Muscle of leg (tissue), 11 donors: Measurements from ENCODE around the gene BARHL2. TPM values are rescaled to one million over a fixed set of nuclear protein-coding genes. Genes with fewer than 3 reads are reported as not detected.

Source experiments
- DNase-seq: peaks from one replicate; pipeline ENCODE4 v3.0.0; 2013
- H3K27ac ChIP-seq: one replicate; pipeline ENCODE4 v1.5.1; 2013; ENCODE audit warnings: mild to moderate bottlenecking, low read length, control low read depth
- H3K27me3 ChIP-seq: one replicate; pipeline ENCODE4 v1.6.1; 2013; ENCODE audit warnings: low read length; ENCODE audit not compliant: control insufficient read depth, insufficient read depth
- H3K36me3 ChIP-seq: one replicate; pipeline ENCODE4 v1.6.1; 2013; ENCODE audit warnings: low read length; ENCODE audit not compliant: control insufficient read depth, insufficient read depth
- H3K4me1 ChIP-seq: one replicate; pipeline ENCODE4 v1.6.1; 2013; ENCODE audit warnings: low read length; ENCODE audit not compliant: control insufficient read depth, insufficient read depth
- H3K4me3 ChIP-seq: one replicate; pipeline ENCODE4 v1.5.1; 2013; ENCODE audit warnings: low read length, control low read depth
- H3K9me3 ChIP-seq: replicated peaks from 2 replicates; pipeline ENCODE4 v1.6.1; 2013; ENCODE audit warnings: low read depth, low read length; ENCODE audit not compliant: control insufficient read depth
- WGBS: methylation state at CpG from one replicate; pipeline ENCODE4 v1.1.5; 2013; ENCODE audit warnings: missing lambda C conversion rate; ENCODE audit not compliant: insufficient coverage; 5-methylcytosine and 5-hydroxymethylcytosine counted together
- polyA plus RNA-seq, 8 donors: library from polyadenylated mRNA; unstranded; fragments of 120-200 nt; gene quantifications; one replicate each; pipeline versions ENCODE4 v1.2.1 to v1.2.3, GENCODE V29; 2013; ENCODE audit warnings: inconsistent platforms in 1 of 8, low replicate concordance in 1 of 8; ENCODE audit not compliant: insufficient read length in 8 of 8, insufficient read depth in 1 of 8
- total RNA-seq: library from RNA; stranded (reverse); fragments of 120-200 nt; gene quantifications from one replicate; pipeline ENCODE4 v1.2.4, GENCODE V29; 2013

Gene BARHL2
- total and polyA plus RNA-seq, 9 donors, result not detected

DNA sequence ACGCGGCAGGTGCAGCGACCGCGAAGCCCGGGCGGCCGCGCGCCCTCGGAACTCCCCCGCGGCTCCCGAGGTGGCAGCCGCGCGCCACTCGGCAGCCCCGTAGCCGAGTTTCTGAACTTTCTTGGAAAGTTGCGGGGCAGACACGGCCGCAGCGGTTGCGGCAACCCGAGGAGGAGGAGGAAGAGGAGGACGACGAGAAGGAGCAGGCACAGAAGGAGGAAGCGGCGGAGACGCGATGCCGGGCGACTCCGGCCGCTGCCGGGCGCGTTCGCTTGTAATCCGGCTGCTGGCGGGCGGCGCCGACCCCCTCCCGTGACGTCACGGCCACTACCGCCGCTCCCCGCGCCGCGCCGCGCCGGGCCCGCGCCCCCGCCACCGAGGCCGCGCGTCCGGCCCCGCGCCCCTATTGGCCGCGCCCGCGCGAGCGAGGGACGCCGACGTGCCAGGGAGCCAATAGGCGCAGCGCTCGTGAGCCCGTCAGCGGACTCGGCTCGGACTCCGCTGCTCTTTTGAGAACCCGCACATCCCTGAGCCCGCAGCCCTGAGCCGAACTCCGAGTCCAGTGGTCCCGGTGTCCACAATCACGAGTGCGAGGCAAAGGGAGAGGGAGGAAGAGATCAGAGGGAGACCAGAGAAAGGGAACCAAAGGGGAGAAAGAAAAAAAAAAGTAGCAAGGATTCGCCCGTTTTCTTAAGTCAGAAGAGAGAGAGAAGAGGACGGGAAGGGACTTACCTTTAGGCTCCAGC lies 736 bp upstream of the BARHL2 start:
- peak; percentile 60 for DNase-seq
- H3K4me1 ChIP-seq, result peaks cover 26% of the 10 kb centered on the region
- H3K9me3 ChIP-seq, result no peaks in the 10 kb centered on the region
- no peak overlapping the region for H3K27ac ChIP-seq
- H3K27me3 ChIP-seq, result peaks cover 83% of the 10 kb centered on the region
- no peaks in the 10 kb centered on the region for H3K36me3 ChIP-seq
- H3K4me3 ChIP-seq, result peak overlapping the region; percentile 39
- WGBS, result under 1% methylated on average over 93 of the region's 94 CpGs

DNA sequence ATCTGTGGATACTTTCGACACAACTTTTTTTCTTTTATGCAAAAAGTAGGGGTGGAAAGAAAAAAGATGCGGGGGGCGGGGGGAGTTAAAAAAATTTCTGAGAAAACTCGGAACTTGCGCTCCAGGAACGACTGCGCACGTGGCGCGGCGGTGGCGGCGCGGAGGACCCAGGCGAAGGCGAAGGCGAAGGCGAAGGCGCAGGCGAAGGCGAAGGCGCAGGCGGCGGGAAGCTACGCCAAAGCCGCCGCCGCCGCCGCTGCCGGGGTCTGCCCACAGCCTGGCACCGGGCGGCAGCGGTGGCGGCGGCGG lies 208 bp upstream of the BARHL2 start:
- no peaks in the 10 kb centered on the region for H3K9me3 ChIP-seq
- H3K4me3 ChIP-seq, result no peak overlapping the region
- H3K4me1 ChIP-seq, result peaks cover 26% of the 10 kb centered on the region
- no peaks in the 10 kb centered on the region for H3K36me3 ChIP-seq
- DNase-seq, result no peak
- under 1% methylated on average over 36 of the region's 37 CpGs for WGBS
- H3K27me3 ChIP-seq, result peaks cover 83% of the 10 kb centered on the region
- no peak overlapping the region for H3K27ac ChIP-seq

DNA sequence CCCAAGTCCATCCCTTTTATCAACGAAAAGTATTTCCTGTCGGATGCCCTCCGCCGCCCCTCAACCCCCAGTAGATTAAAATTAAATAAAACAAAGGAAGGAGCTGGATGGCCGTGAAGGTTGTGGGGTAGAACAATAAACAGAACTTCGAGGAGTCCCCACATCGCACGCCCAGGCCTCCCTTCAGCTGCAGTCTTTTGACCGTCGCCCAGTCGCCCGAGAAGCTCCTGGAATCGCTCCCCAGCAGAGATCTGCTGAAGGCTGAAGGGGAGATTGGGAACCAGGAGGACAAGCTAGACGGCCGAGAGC lies 905 bp downstream of the BARHL2 start:
- H3K9me3 ChIP-seq, result no peaks in the 10 kb centered on the region
- DNase-seq, result no peak

DNA sequence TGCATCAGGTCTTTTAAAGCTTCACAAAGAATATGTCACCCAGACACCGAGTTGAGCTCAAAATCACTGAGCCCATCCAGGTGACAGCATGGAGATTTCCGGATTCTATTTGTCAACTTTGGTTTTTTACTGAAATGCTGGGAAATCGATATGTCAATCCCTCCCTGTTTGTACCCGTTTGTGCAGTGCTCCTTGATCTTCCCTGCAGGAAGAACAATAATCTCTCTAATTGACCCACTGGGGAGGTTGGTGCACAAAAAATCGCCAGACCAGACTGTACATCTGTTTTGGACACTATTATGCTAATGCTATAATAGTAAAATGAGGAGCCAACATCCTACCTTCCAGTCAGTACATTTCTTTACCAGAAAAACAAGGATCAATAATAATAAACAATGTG lies 1.8 kb downstream of the BARHL2 start:
- H3K4me1 ChIP-seq, result peaks cover 31% of the 10 kb centered on the region
- DNase-seq, result no peak
- H3K4me3 ChIP-seq, result no peak overlapping the region
- H3K9me3 ChIP-seq, result no peaks in the 10 kb centered on the region
- H3K27ac ChIP-seq, result no peak overlapping the region
- 0% methylated on average over 1 of the region's 5 CpGs for WGBS
- no peaks in the 10 kb centered on the region for H3K36me3 ChIP-seq
- H3K27me3 ChIP-seq, result peaks cover 91% of the 10 kb centered on the region

More for the DNA sequence above, 905 bp downstream of the BARHL2 start:
- peaks cover 88% of the 10 kb centered on the region for H3K27me3 ChIP-seq
- H3K36me3 ChIP-seq, result no peaks in the 10 kb centered on the region
- WGBS, result 0% methylated on average over 7 of the region's 15 CpGs
- peaks cover 26% of the 10 kb centered on the region for H3K4me1 ChIP-seq
- H3K27ac ChIP-seq, result no peak overlapping the region
- no peak overlapping the region for H3K4me3 ChIP-seq

DNA sequence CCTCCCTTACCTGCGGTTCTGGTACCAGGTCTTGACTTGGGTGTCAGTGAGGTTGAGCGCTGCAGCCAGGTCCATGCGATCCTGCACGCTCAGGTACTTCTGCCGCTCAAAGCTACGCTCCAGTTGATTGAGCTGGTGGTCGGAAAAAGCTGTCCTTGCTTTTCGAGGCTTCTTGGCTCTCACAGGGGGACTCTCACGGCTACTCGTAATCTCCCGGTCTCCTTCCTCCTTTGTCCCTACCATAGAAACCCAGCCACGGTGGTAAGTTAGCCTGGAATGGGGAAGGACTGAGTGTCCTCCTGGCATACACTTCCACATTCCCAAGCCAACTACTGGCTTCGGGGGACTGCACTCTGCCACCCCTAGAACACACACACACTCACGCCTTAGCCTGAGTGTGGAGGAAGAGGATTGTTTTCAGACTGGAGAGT lies 2.6 kb downstream of the BARHL2 start:
- Histone ChIP-seq H3K4me3 (no peak overlapping the region), H3K9me3 (no peaks in the 10 kb centered on the region), H3K36me3 (no peaks in the 10 kb centered on the region), H3K4me1 (peaks cover 29% of the 10 kb centered on the region), H3K27me3 (peaks cover 91% of the 10 kb centered on the region), H3K27ac (no peak overlapping the region)
- WGBS, result 0% methylated on average over 4 of the region's 14 CpGs
- DNase-seq, result no peak

DNA sequence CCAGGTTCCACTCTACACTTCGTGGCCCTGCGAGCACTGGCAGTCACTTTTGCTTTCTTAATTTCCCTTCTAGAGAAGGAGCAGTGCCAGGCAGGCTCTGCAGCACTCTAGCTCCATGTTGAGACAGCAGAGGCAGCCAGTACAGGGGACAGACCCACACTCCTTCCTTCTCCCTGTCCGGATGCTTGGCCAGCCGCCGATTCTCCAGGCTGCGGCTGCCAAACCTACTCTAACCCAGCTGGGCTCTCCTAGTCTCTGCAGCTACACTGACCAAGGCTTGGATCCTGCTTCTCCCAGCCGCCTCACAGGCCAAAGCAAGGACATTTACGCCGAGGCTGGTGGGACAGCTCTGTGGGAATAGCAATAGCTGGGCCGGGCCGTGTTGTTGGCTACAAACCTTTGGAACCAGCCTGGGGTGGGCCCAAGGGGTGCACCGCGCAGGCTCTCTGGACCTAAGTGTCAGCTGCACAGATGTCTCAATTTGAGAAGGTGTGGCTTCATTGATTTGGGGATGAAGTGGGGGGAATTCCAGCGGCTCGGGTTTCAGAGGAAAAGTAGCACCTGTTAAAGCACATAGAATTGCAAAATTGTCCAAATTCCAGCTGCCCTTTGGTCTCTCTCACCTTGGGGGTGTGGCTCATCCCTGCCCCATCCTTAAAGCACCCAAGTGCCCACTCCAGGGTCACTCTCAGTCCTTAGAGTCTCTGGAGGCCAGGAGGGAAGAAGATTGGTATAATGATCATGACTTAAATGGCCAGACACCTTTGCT lies 3.2 kb downstream of the BARHL2 start:
- H3K27me3 ChIP-seq, result peaks cover 89% of the 10 kb centered on the region
- no peak for DNase-seq
- no peak overlapping the region for H3K4me3 ChIP-seq
- H3K9me3 ChIP-seq, result no peaks in the 10 kb centered on the region
- H3K36me3 ChIP-seq, result no peaks in the 10 kb centered on the region
- H3K27ac ChIP-seq, result no peak overlapping the region
- 5% methylated on average over 11 of the region's 15 CpGs for WGBS
- H3K4me1 ChIP-seq, result peaks cover 24% of the 10 kb centered on the region

DNA sequence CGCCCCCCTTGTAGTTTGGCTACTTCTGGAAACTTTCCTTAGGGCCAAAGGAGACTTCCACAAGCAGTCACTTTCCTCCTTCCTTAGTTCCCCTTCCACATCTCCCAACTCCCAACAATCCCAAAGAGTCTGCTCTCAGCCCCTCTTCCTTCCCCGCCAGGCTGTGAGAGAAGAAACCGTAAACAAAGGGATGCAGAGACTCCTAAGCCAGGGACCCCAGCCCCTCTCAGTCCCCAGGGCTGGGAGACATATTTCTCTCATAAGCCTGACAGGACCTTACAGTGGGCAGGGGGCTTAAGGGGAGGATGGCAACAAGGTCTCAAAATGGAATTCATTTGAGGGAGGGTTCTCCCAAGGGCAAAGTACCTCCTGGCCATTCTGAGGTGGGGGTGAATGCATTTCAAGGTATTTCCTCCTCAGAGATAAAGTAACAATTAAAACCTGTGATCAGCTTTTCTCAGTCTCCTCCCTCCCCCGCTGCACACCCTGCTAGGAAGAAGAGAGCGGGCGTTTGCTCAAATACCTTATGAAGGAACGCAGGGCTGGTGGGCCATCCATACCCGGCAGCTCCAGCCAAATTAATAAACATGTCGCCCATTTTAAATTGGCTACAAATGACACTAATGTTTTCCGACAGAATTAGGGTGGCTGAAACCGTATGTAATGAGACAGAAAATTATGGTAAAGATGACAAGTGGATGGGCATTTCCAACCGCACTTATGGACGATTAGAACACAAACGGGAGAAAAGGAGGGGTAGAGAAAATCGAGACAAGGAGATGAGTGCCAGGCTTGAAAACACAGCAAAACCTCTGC lies 4.0 kb downstream of the BARHL2 start:
- WGBS, result 2% methylated on average over 6 of the region's 15 CpGs
- Histone ChIP-seq H3K4me3 (no peak overlapping the region), H3K4me1 (peaks cover 17% of the 10 kb centered on the region), H3K9me3 (no peaks in the 10 kb centered on the region), H3K36me3 (no peaks in the 10 kb centered on the region), H3K27me3 (peaks cover 89% of the 10 kb centered on the region), H3K27ac (no peak overlapping the region)
- no peak for DNase-seq

DNA sequence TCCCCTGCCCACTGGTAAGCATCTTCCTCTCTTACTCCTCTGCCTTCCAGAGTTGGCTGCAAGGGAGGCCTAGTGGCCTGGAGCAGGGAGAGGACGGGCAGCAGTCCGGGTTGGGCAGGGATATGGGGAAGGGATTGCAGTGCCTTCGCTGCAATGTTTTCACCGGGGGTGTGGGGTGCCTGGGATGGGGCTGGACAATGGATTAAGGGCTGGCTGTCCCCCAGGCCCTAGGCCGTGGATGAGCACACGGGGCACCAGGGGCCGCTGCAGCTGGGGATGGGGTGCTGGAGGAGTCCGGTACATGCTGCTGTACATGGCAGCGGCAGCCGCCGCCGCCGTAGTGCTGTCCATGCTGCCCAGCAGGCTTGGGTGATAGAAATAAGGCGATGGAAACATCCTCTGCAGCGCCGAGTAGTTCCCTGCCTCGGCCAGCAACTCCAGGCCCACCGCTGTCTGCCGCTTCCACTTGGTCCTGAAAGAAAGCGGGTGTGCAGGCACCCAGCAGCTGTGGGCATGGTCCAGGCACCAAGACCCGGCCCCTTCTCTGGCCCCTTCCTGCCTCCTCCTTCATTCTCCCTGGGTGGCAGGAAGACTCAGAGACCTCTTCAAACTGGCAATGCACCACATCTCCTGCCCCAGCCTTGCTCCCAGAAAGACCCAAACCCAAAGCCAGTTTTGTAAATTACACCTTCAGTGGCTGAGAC lies 4.8 kb downstream of the BARHL2 start:
- H3K4me1 ChIP-seq, result peaks cover 14% of the 10 kb centered on the region
- H3K4me3 ChIP-seq, result no peak overlapping the region
- H3K36me3 ChIP-seq, result no peaks in the 10 kb centered on the region
- WGBS, result 1% methylated on average over 21 of the region's 21 CpGs
- H3K27ac ChIP-seq, result no peak overlapping the region
- peaks cover 91% of the 10 kb centered on the region for H3K27me3 ChIP-seq
- DNase-seq, result no peak
- H3K9me3 ChIP-seq, result no peaks in the 10 kb centered on the region

DNA sequence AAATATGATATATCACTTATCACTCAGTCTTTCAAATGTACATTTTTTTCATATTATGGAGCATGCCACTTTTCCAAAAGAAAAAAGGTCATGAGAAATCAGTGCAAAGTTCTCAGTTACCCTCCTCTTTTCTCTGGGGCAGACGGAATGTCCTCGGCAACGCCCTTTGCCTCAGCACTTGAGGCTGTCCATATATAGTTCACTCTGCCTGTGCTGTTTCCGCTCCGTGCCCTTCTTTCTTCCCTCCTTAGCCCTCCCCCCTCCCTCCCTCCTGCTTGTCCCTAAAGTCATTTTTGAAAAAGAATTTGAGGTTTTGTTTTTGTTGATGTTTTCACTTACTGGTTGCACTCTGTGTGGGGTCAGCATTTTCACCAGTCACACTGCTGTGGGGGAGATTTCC lies 5.4 kb downstream of the BARHL2 start:
- no peak for DNase-seq
- Histone ChIP-seq H3K4me1 (peaks cover 12% of the 10 kb centered on the region), H3K36me3 (no peaks in the 10 kb centered on the region), H3K27ac (no peak overlapping the region), H3K27me3 (peaks cover 91% of the 10 kb centered on the region), H3K4me3 (no peak overlapping the region), H3K9me3 (no peaks in the 10 kb centered on the region)
- WGBS, result 7% methylated on average over 3 of the region's 5 CpGs
